ENCODE results near the gene LSM2.
"Not testable (repeated sequence)": the region's sequence is repeated elsewhere in the genome, so short reads cannot be mapped to it uniquely, and the experiment has no call there.

GRCh38 chr6:31817133-31817928 is 10.6 kb upstream of the LSM2 start:
- not testable (repeated sequence) for TF ChIP-seq CTCF (IDR thresholded peaks at IDR 0.05 in 4 of 5, conservative IDR thresholded peaks at IDR 0.05 in 1 of 5); POLR2A (IDR thresholded peaks at IDR 0.05)

Data from gastrocnemius medialis (tissue), 4 donors.